HG03558 (cell line): ENCODE results near the gene MEIOB.

ENCODE experiments used
- ATAC-seq: cut with Tn5 transposase; IDR thresholded peaks from one replicate; pipeline ENCODE4 v1.9.1; 2021; ENCODE audit warnings: moderate number of reproducible peaks; ENCODE audit not compliant: unreplicated experiment; ENCODE audit errors: extremely low read depth

The MEIOB gene

DNA sequence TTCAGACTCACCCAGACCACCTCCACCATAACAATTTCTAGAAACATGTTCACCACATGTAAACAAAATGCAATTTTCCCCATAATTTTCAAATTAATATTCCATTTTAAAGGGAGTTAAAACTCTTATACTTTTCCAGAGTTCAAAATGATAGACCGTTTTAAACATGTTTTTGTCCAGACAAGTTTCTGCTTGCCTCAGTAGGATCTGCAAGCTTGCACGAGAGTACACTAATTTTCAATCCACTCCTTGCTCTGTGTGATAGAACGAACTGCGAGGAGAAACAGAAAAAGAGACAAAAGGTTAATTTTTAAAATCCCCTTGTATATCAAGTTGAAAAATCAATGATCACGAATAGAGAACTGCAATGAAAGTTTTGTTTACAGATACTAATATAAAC is 37.9 kb downstream of the MEIOB start:
- ATAC-seq, result no peak

DNA sequence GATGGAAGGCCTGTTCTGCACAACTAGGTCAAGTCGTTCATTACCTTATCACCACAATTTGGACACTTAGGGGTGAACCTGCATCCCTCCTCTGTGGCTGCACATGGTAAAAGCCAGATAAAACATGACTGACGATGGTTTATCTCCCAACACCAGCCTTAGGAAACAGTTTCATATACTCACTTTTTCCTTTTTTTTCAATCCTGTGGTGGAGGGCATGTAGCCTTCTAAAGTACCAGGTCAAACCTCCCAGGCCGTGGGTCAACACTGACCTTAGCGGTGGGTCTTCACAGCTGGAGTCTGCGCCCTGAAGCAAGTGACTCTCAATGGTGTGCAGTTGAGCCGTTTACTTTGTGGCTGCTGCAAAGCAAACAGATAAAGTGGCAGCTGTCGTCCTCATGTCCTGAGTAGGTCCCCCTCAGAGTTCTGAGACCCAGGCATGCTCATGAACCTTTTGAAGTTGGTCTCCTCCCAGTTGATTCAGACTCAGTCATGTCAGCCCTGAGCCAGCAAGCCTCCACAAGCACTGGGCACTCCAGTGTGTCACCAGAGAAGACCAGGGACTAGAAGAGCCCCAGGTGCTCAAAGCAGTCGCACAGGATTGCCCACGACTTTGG is 39.0 kb downstream of the MEIOB start:
- ATAC-seq, result no peak

DNA sequence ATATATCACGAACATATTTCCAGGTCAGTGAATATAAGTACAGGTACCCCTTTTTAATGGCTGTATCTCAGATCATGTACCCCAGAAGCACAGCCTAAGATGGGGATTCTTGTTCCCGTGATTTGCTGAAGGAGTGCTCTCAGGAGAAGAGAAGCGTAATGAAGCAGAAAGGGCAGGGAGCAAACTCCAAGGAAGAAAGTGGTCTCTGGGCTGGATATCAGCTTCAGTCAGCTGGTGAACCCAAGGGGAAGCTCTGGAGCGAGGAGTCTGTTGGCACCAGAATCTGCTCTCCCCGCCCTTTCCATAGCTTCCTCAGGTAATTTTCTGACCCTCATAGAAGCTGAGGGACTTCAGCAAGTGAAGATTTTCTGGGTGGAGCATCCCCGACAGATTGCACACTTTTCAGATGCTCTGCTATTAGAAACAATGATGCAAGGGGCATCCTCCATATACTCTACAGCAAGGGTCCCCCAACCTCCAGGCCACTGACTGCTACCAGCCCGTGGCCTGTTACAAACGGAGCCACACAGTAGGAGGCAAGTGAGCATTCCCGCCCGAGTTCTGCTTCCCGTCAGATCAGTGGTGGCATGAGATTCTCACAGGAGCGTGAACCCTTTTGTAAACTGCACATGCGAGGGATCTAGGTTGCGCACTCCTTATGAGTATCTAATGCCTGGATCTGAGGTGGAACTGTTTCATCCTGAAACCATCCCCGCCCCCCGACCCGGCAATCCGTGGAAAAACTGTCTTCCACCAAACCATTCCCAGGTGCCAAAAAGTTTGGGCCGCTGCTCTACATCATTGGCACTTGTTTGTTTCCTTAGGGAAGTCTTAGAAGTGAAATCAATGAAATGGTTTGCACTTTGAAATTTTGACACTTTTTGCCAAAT is 40.5 kb downstream of the MEIOB start:
- ATAC-seq, result no peak

DNA sequence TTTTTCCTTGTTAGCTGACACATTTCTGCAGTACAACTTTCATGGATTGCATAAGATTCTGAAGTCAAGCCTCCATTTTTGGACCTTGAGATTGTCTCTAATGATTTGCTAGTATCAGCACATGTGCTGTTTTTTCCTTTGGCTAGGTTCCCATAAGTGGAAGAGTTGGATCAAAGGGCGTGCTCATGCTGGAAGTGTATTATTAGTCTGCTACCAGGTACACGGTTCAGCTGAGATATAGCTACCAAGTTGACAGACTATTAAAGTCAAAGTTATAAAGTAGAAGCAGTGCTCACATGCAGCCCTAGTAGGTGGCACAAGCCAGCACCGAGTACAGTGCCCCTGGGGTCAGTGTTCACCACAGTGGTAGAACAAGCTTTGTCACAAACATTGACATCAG is 41.8 kb downstream of the MEIOB start:
- no peak for ATAC-seq

DNA sequence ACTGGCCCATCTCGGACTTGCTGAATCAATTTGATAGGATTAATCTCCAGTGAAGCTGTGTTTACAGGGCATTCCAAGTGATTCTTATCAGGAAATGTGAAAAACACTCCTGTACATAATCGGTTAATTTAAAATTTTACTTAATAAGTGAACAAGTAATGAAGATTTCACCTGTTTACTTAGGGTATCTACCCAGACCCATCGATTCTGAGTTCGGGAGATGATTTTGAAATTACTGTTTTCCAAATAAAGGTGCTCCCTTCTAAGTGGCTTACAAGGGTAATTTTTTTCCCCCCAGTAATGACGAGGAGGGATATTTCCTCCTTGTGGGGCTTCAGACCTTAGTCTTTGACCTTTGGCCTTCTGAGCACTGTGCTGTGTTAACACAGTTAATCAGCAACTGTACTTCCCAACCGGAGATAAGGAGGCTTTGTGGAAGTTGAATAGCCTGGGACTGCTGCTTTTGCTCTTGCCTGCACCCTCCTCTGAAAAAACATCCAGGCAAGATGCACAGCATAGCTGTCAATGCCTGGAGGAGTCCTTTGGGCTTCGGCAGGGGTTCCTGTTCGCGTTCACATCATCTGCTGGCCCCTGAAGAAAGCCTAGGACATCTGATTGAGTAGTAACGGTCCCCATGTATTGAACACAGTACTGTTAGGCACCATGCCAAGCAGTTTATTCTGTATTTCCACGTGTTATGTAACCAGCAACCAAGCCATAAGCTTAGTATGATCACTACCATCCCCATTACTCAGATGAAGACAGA is 43.1 kb downstream of the MEIOB start:
- no peak for ATAC-seq

DNA sequence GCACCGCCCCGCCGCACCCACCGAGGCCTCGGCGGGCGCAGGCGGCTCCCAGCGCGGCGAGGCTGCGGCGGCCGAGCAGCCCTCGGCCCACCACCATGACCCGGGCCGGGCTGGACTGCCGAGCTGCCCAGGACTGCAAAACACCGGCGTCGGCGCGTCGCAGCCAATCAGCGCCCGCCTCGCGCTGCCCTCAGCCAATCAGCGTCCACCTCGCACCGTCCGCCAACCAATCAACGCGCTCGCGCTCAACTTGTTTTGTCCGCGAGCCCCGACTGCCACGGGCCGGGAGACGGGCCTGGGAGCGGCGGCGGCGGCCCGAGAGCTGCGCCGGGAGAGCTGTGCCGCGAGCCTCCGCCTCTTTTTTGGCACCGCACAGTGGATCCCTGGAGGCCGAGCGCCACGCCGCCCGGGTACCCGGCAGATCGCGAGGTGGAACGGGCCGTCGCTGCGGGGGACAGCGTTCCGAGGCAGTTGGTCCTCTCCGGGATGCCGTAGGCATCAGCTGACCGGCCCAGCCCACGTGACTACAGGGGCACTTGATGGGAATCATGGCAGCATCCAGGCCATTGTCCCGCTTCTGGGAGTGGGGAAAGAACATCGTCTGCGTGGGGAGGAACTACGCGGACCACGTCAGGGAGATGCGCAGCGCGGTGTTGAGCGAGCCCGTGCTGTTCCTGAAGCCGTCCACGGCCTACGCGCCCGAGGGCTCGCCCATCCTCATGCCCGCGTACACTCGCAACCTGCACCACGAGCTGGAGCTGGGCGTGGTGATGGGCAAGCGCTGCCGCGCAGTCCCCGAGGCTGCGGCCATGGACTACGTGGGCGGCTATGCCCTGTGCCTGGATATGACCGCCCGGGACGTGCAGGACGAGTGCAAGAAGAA is 45.0 kb downstream of the MEIOB start, which contains the start of the genes FAHD1 and HAGH:
FAHD1 (plus strand) TSS at position 516 of the 883 bp plus-strand sequence; CDS start at position 549, 33 bp downstream.
HAGH (minus strand) TSS at position 135 of the 883 bp plus-strand sequence; CDS start at position 97, 38 bp downstream.
- ATAC-seq, result peak; percentile 57

DNA sequence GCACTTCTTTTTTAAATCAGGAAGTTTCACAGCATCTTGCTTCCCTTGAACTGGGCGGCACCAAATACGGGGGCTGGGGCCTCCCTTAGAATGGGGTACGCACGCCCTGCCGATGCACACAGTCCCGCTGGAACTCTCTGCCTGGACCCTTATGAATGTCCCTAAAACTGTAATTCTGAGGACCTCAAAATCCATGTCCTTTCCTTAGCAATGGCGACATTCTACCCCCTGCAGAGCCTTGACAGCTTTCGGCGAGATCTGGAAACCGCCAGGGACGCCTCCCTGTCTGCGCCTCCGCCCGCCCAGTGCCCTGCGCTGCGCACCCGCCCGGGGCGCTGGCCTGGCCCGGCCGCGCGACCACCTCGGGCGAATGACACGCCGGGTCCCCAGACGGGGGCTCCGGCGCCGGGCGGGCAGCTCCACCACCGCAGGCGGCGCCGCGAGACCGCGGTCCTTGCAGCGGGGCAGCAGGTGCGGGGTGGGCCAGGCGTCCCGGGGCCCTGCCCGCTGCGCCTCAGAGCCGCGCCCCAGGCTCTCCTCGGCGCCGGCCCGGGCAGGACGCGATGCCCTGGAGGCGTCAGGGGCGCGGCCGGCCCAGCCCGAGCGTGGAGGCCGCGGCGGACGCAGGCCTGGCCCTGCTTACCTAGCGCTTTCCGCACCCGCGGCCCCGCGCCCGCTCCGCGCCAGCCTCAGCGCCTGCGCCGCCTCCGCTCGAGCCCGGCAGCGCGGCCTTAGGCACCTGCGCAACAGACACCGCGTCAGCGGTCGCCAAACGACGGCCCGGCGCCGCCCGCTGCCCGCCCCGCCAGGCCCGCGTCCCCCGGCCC is 45.9 kb downstream of the MEIOB start:
- ATAC-seq, result peak; percentile 36

DNA sequence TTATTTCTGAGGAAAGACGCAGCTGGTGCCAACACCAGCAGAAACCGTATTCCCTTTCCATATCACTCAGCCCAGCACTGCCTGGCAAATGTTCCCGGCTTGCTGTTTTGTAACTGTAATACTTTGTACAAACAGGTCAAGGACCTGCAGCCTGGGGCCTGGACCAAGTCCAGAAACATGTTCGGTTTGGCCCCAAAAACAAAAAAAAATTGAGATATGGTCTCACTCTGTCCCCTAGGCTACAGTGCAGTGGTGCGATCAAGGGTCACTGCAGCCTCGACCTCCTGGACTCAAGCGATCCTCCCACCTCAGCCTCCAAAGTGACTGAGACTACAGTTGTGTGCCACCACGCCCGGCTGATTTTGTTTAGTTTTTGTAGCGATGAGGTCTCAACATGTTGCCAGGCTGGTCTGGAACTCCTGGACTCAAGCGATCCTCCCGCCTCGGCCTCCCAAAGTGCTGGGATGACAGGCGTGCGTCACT is 46.5 kb downstream of the MEIOB start:
- no peak for ATAC-seq

DNA sequence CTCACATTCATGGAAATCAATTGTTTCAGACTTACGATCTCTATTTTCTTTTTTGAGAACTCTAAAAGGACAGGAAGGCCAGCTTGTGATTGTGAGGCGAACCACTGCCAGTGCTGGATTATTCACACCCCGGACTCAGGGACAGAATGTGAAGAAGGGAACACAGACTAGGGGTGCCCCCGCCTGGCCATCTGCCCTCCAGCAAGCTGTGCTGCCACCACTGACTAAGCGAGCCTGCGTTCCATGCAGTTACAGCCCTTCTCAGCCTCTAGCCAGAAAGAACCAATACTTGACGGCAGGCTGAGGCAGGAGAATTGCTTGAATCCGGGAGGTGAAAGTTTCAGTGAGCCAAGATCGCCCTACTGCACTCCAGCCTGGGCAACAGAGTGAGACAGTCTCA is 48.1 kb downstream of the MEIOB start:
- no peak for ATAC-seq

DNA sequence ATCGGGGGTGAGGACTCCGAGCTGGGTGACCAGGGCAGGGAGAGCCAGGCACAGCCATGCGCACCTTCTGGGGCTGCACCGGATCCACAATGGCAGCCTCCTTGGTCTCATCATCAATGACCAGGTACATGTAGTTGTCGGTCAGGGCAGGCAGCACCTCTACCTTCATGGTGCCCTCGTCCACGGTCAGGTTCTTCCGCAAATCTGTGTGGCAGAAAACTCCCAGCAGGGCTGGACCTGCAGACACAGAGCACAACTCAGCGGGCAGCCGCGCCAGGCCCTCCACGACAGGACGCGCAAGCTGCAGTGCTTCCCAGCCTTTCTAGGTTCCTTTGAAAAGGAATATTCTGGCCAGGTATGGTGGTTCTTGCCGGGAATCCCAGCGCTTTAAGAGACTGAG is 49.2 kb downstream of the MEIOB start:
- no peak for ATAC-seq

DNA sequence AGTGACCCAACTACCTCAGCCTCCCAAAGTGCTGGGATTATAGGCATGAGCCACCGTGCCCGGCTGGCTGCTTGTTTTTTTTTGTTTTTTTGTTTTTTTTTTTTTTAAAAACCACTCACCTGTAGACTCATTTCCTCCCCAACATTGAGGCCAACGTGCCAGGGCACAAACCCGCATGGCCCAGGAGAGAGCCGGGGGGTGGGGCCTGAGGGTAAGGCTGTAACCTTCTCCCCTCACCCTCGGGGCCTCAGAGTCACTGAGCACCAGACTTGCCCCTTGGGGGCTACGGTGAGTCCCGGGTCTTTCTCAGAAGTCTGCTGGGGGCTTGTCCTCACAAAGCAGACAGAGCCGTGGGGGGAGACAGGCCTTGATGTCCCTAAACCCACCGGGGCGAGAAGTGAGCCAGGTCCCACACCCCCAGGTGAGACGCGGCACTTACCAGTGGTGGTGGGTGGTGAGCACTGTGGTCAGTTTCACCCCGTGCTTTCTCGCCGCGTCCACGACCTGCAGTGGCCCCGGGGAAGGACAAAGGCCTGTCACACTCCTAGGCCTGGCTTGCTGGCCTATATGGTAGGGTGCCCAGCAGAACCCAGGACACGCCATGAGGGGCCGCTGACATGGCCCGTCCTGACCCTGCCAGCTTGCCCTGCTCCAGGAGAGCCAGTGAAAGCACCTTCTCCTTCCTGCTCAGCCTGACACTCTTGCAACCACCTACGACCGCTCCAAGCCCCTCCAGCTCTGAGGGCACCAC is 49.9 kb downstream of the MEIOB start:
- ATAC-seq, result no peak

DNA sequence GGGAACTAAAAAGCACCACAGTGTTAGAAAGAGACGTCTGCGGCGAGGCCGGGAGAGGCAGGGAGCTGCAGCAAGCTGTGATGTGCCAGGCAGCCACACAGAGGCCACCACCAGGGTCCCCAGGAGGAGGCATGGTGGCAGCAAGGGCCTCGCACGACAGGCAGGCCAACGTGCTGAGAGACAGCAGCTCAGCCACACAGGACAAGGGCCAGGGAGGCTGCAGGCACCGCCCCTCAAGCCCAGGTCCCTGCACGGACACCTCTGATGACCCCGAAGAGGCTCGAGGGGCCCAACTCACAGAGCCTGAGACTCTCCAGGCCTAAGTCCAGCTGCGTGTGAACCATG is 51.0 kb downstream of the MEIOB start:
- ATAC-seq, result no peak

DNA sequence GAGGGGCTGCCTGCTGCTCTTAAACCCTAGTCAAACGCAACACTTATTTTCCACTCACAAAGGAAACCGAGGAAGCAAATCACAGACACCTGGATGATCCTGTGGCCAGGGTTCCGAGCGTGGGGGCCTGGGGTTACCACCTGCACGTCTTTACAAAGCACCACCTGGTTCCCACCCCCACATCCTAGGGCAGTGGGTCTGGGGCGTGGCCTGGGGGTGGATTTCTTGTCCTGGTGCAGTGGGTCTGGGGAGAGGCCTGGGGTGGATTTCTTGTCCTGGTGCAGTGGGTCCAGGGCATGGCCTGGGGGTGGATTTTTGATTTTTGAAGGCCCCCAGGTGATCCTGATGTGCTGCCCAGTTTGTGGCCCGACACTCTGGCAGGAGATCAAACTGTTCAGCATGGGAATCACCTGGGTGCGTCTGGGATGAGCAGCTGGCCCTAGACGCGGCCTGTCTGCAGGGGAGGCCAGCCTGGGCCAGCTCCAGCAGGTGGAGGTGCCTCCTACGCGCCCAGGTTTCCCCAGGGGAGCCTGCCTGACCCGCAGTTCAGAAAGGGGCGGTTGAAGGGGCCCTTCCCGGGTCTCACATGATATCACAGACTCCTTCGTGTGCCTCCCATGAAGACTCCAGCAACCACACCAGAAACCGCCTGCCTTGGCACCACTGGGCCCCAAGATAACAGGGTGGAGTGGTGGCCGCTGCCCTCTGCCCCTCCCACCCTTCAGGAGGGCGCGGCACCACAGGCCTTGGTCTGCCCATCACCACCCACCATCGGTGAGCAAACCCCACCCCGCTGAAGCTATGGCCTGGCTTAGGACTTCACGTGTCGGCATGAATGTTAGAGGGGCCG is 51.6 kb downstream of the MEIOB start:
- ATAC-seq, result no peak

DNA sequence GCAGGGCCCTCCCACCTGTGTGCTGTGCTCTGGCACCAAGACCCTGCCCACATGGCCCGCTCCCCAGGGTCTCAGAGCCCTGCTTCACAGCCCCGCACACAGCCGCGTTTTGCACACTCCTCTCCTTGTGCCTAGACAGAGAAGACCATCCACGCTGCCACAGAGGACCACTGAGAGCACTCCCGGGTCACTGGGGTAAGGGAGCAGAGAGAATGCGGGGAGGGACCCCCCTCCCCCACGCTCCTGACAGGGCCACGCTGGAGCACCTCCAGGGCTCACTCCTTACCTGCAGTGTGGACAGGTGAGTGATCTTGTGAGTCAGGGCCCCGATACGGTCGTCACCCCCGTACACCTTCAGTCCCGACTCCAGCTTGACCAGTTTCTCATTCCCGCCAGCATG is 52.4 kb downstream of the MEIOB start:
- ATAC-seq, result no peak

DNA sequence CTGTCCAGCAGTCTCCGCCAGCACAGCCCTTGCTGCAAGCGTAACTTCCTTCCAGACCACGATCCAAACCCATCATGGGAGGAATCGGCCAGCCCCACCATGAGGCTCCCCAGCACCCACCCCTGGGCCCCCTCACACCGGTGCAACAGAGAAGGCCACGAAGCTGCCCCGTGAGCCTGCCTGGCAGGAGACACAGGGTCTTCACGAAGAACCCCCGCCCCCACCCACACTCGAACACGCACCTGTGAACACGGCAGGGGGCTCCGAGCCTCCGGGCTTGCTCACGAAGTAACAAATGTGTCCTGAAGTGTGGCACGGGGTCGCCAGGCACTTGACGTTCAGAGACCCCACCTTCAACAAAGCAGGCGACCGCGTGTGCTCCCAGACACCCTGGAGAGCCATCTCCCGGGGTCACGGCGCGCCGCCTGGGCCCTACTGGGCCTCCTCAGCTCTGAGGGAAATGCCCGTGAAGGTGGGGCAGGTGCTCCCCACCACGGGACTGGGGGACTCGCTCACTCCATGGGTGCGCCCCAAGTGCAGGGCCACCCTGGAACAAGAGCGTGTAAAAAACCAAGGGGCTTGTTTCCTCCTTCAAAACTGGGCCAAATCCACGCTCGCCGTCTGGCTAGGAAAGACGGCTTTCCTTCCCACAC is 53.0 kb downstream of the MEIOB start:
- no peak for ATAC-seq

DNA sequence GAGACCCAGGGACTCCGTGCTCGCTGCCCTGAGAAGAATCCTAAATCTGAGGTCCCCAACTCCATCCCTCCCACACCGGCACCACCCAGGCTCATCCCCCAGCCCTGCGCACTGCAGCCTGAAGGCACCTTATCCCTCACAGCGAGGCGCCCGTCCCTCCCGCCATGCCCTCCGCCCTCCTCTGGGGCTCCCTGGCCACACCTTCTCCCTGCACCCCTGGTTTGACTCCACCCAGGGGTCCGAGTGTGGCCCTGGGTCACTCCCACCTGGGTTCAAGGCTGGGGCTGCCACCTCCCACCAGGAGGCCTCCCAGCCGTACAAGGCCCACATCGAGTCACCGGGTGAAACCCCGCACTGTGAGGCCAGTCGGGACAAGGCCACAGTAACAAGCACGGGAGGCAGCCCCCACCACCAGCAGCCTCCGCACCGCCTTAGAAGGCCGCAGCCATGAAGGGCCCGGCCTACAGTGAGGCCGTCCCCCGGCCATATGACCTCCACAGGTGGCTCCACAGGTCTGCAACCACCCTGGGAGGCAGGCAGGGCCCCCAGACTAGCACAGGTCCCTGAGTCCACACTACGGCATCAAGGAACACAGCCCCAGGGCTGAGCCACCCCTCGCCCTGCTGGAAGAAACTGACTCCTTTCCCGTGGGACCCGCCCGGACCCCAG is 53.6 kb downstream of the MEIOB start:
- no peak for ATAC-seq
